Fibroblast of villous mesenchyme (primary cell): Measurements from ENCODE around the gene TGM4. TPM values are rescaled to one million over a fixed set of nuclear protein-coding genes. Genes with fewer than 3 reads are reported as not detected.

Experiments
- DNase-seq: peaks from one replicate; pipeline ENCODE4 v3.0.0-alpha.2; 2010; ENCODE audit warnings: low read depth
- H3K4me3 ChIP-seq: 2 replicates; pipeline ENCODE4 v1.5.1; 2011; ENCODE audit warnings: low read depth, mild to moderate bottlenecking, low read length
- total RNA-seq: library from RNA; depleted of rRNA; stranded (reverse); fragments of >200 nt; gene quantifications from 2 replicates; pipeline ENCODE4 v1.2.3, GENCODE V29; 2012
- TF ChIP-seq, protein P1 (sequence below): IDR thresholded peaks from 2 replicates; pipeline ENCODE4 v1.5.1; 2012; ENCODE audit warnings: low read depth, mild to moderate bottlenecking, low read length; ENCODE audit not compliant: insufficient read depth

The TGM4 gene
- total RNA-seq = not detected in 2 replicates

GRCh38 chr3:44874308-44874707, at the start of gene TGM4:
TSS of gene TGM4 (plus strand) at chr3:44874608. CDS start at chr3:44874679, 71 bp downstream.
- no peak within 1 kb of the TSS for H3K4me3 ChIP-seq
- DNase-seq = no peak
- TF ChIP-seq, protein P1, sequence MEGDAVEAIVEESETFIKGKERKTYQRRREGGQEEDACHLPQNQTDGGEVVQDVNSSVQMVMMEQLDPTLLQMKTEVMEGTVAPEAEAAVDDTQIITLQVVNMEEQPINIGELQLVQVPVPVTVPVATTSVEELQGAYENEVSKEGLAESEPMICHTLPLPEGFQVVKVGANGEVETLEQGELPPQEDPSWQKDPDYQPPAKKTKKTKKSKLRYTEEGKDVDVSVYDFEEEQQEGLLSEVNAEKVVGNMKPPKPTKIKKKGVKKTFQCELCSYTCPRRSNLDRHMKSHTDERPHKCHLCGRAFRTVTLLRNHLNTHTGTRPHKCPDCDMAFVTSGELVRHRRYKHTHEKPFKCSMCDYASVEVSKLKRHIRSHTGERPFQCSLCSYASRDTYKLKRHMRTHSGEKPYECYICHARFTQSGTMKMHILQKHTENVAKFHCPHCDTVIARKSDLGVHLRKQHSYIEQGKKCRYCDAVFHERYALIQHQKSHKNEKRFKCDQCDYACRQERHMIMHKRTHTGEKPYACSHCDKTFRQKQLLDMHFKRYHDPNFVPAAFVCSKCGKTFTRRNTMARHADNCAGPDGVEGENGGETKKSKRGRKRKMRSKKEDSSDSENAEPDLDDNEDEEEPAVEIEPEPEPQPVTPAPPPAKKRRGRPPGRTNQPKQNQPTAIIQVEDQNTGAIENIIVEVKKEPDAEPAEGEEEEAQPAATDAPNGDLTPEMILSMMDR = no peak

DNA sequence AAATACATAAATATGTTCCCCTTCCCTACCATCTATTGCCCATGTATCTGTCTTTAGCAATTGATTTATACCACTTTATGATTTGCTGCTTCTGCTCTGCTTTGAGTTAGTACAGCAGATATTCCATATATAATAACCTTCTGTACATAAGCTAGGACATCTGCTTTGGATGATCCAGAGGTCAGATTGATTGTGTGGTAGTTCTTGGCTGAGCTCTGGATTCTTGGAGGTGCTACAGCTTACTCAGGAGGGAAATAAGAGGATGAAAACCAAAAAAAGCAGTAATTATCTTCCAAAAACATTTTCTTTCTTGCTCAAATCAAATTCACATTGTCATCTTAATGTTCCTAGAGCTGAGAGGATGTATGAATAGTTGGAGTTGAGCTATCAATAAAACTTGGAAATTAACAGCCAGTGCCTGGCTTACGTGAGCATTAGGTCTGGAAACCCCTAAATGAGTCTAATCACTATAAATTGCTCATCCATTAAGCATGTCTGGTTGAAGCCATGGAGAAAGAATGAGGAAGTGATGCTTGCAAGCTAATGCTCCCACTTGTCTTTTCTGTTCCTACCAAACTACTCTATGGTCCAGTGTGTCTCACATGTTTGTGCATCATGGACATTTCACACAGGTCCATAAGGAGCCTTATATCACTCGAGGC, 49.0 kb upstream of the TGM4 start:
- DNase-seq = peak; percentile 59
- no peak overlapping the region for H3K4me3 ChIP-seq
- TF ChIP-seq, protein P1 = no peak

DNA sequence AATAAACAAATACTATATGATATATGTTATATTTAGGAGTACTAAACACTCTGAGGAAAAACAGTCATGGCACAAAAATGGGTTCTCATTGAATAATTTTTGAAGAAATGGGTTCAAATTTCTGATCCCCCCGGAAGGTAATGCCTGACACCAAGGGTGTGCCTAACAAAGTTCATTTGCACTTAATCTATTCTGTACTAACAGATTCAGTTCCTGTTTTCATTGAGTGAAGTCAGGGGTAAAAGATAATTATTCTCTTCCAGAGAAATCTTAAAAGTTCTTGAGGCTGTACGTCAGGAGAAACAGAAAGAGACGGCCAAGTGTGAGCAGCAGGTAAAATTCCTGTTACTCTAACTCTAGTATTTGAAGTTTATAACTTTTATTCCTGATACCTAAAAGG, 47.2 kb upstream of the TGM4 start:
- TF ChIP-seq, protein P1 = no peak
- no peak for DNase-seq

DNA sequence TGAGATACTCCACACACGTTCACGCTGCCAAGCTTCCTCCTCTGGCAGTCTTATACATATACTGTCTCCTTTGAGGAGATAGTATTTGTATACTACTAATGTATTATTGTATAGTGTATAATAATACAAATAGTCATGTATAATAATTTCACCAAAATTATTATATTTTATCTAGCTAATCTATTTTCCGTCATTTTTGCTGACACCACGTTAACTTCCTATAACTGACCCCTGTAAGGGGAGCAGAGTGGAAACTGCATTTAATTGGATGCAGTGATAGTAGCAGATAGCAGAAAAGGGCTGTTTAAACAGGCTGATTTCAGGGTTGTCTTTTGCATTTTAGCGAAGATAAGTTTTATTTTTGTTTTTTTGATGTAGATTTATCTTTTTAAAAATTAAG, 43.2 kb upstream of the TGM4 start:
- H3K4me3 ChIP-seq = no peak overlapping the region
- DNase-seq = no peak
- TF ChIP-seq, protein P1 = no peak

More for the DNA sequence above, 47.2 kb upstream of the TGM4 start:
- no peak overlapping the region for H3K4me3 ChIP-seq

- TF ChIP-seq, protein P1 = no peak
- DNase-seq = no peak
- H3K4me3 ChIP-seq = no peak overlapping the region
Observed at GRCh38 chr3:44832032-44832431, 42.4 kb upstream of the TGM4 start.

DNA sequence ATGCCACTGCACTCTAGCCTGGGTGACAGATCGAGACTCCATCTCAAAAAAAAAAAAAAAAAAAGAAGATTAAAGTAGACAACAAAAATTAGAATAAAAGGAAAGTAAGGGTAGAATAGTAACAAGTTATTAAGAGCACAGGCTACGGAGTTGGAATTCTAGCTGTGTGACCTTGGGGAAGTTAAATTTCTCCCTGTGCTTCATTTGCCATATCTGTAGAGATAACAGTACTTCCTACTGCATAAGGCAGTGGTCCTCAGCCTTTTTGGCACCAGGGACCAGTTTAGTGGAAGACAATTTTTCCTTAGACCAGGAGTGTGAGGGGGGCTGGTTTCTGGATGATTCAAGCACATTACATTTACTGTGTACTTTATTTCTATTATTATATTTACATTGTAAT, 41.4 kb upstream of the TGM4 start:
- no peak for DNase-seq
- TF ChIP-seq, protein P1 = no peak
- H3K4me3 ChIP-seq = no peak overlapping the region

DNA sequence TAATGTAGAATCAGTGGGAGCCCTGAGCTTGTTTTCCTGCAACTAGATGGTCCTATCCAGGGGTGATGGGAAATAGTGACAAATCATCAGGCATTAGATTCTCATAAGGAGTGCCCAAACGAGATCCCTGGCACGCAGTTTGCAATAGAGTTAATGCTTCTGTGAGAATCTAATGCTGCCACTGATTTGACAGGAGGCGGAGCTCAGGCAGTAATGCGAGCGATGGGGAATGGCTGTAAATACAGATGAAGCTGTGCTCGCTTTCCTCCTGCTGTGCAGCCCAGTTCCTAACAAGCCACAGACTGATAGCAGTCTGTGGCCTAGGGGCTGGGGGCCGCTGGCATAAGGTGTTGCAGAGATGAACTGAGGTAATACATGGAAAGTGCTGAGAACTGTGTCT, 41.0 kb upstream of the TGM4 start:
- H3K4me3 ChIP-seq = no peak overlapping the region
- TF ChIP-seq, protein P1 = no peak
- DNase-seq = no peak
